WTC11 (cell line): ENCODE measurements around the gene WNT6. TPM values are rescaled to one million over a fixed set of nuclear protein-coding genes. Genes with fewer than 3 reads are reported as not detected.

Source experiments
- ATAC-seq: fragments of 200-7000 bp; cut with Tn5 transposase; 2 replicates; pipeline ENCODE4 v1.10.0; 2021; ENCODE audit warnings: mild to moderate bottlenecking, moderate library complexity
- CTCF ChIA-PET: fragments of 300-600 bp; sonication (Branson Sonifier 250); formaldehyde crosslinking; loops from one replicate; lab custom pipeline; 2021; ENCODE audit warnings: antibody characterized with exemption; lab: Charles Lee
- POLR2A ChIA-PET: fragments of 350-600 bp; sonication (Branson Sonifier 250); formaldehyde crosslinking; loops from one replicate; lab custom pipeline; 2021; ENCODE audit warnings: antibody characterized with exemption; lab: Charles Lee
- DNase-seq: peaks from one replicate; pipeline ENCODE4 v3.0.0; 2021; ENCODE audit warnings: low spot score
- H3K27ac Mint-ChIP-seq: 2 replicates; pipeline ENCODE4 v1.8.0; 2021; ENCODE audit warnings: mixed read lengths
- H3K27me3 Mint-ChIP-seq: 2 replicates; pipeline ENCODE4 v1.8.0; 2021; ENCODE audit warnings: low read depth, mild to moderate bottlenecking, moderate library complexity, mixed read lengths
- H3K36me3 Mint-ChIP-seq: 2 replicates; pipeline ENCODE4 v1.8.0; 2021; ENCODE audit warnings: mixed read lengths
- H3K4me1 Mint-ChIP-seq: 2 replicates; pipeline ENCODE4 v1.8.0; 2022; ENCODE audit warnings: mixed read lengths
- H3K4me3 Mint-ChIP-seq: 2 replicates; pipeline ENCODE4 v1.8.0; 2021; ENCODE audit warnings: mild to moderate bottlenecking, moderate library complexity, mixed read lengths
- H3K9me3 Mint-ChIP-seq: 2 replicates; pipeline ENCODE4 v1.8.0; 2021; ENCODE audit warnings: mixed read lengths
- FOXP1 ChIP-seq: sonication (generic); formaldehyde crosslinking; IDR thresholded peaks from 2 replicates; pipeline ENCODE4 v1.8.0; 2022; ENCODE audit warnings: missing genetic modification reagents, mild to moderate bottlenecking, moderate library complexity, borderline replicate concordance
- GABPB1 ChIP-seq: sonication (generic); formaldehyde crosslinking; IDR thresholded peaks from 2 replicates; pipeline ENCODE4 v1.8.1; 2023; ENCODE audit warnings: mild to moderate bottlenecking, missing genetic modification reagents
- GRHL2 ChIP-seq: fragments of 250-450 bp; sonication (Bioruptor Pico); IDR thresholded peaks from 2 replicates; pipeline ENCODE4 v1.8.0; 2022; ENCODE audit warnings: mild to moderate bottlenecking, moderate library complexity; ENCODE audit not compliant: insufficient replicate concordance, severe bottlenecking
- JAZF1 ChIP-seq: fragments of 250-450 bp; sonication (Bioruptor Pico); IDR thresholded peaks from 2 replicates; pipeline ENCODE4 v1.9.0; 2021; ENCODE audit warnings: moderate library complexity, mild to moderate bottlenecking, inconsistent platforms
- NFYB ChIP-seq: sonication (generic); formaldehyde crosslinking; conservative IDR thresholded peaks from 2 replicates; pipeline ENCODE4 v1.8.0; 2022; ENCODE audit warnings: low read depth, missing genetic modification reagents
- RORB ChIP-seq: fragments of 250-450 bp; sonication (Bioruptor Pico); IDR thresholded peaks from 2 replicates; pipeline ENCODE4 v1.9.0; 2021; ENCODE audit warnings: mild to moderate bottlenecking
- SOX15 ChIP-seq: fragments of 250-450 bp; sonication (Bioruptor Pico); IDR thresholded peaks from 2 replicates; pipeline ENCODE4 v1.9.0; 2021; ENCODE audit warnings: mild to moderate bottlenecking
- SP1 ChIP-seq: sonication (generic); formaldehyde crosslinking; conservative IDR thresholded peaks from 2 replicates; pipeline ENCODE4 v1.8.1; 2022; ENCODE audit warnings: missing genetic modification reagents
- TEAD1 ChIP-seq: sonication (generic); formaldehyde crosslinking; IDR thresholded peaks from 2 replicates; pipeline ENCODE4 v1.8.0; 2022; ENCODE audit warnings: mild to moderate bottlenecking, missing genetic modification reagents
- ZNF121 ChIP-seq: sonication (generic); formaldehyde crosslinking; IDR thresholded peaks from 2 replicates; pipeline ENCODE4 v1.8.0; 2023; ENCODE audit warnings: missing genetic modification reagents
- ZNF219 ChIP-seq: sonication (generic); formaldehyde crosslinking; IDR thresholded peaks from 2 replicates; pipeline ENCODE4 v1.8.0; 2023; ENCODE audit warnings: missing genetic modification reagents, mild to moderate bottlenecking, borderline replicate concordance
- ZNF416 ChIP-seq: fragments of 250-450 bp; sonication (Bioruptor Pico); IDR thresholded peaks from 2 replicates; pipeline ENCODE4 v1.9.0; 2021; ENCODE audit warnings: mild to moderate bottlenecking, inconsistent platforms
- total RNA-seq: library from RNA; stranded (reverse); gene quantifications from 3 replicates; pipeline ENCODE4 v1.2.3, GENCODE V29; 2021
- TF ChIP-seq, protein P1 (sequence below): fragments of 250-450 bp; sonication (Bioruptor Pico); IDR thresholded peaks from 2 replicates; pipeline ENCODE4 v1.9.0; 2021; ENCODE audit warnings: moderate library complexity, mild to moderate bottlenecking, inconsistent platforms, borderline replicate concordance
- TF ChIP-seq, protein P2 (sequence below): fragments of 250-450 bp; sonication (Bioruptor Pico); IDR thresholded peaks from 2 replicates; pipeline ENCODE4 v1.9.0; 2021; ENCODE audit warnings: mild to moderate bottlenecking
- TF ChIP-seq, protein P3 (sequence below): sonication (generic); formaldehyde crosslinking; IDR thresholded peaks from 2 replicates; pipeline ENCODE4 v1.8.1; 2023; ENCODE audit warnings: mild to moderate bottlenecking, missing genetic modification reagents, moderate library complexity
- TF ChIP-seq, protein P4 (sequence below): sonication (generic); formaldehyde crosslinking; IDR thresholded peaks from 2 replicates; pipeline ENCODE4 v1.8.1; 2022; ENCODE audit warnings: mild to moderate bottlenecking, missing genetic modification reagents, moderate library complexity, borderline replicate concordance
- TF ChIP-seq, protein P5 (sequence below): fragments of 200-600 bp; IDR thresholded peaks from 2 replicates; pipeline ENCODE4 v1.8.0; 2022; ENCODE audit warnings: antibody characterized with exemption
- TF ChIP-seq, protein P6 (sequence below): sonication (generic); formaldehyde crosslinking; IDR thresholded peaks from 2 replicates; pipeline ENCODE4 v1.8.1; 2022; ENCODE audit warnings: low read depth, missing genetic modification reagents, borderline replicate concordance
- TF ChIP-seq, protein P7 (sequence below): sonication (generic); formaldehyde crosslinking; IDR thresholded peaks from 2 replicates; pipeline ENCODE4 v1.8.0; 2022; ENCODE audit warnings: mild to moderate bottlenecking, missing genetic modification reagents
- TF ChIP-seq, protein P8 (sequence below): fragments of 250-450 bp; sonication (Bioruptor Pico); IDR thresholded peaks from 2 replicates; pipeline ENCODE4 v2.1.2; 2022; ENCODE audit warnings: mild to moderate bottlenecking, moderate library complexity

Gene WNT6
- total RNA-seq, 1 experiment from 2014 or later, result not detected

DNA sequence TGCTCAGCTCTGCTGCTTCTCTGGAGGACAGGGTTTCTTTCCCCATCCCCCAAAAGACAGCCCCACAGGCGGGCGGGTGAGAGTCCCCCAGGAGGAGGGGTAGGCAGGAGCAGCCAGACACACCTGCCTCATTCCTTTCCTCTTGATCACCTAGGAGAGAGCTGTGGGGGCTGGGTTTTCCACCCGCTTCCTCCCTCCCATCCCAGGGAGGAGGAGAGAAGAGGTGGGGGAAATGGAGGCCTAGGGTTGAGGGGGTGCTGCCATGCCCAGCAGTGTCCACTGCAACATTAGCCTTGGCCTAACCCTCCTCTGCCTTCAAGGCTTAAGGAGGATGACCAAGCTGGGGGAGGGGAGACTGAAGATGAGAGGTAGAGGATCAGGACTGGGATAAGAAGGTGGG lies 35.7 kb downstream of the WNT6 start (continued):
- TF ChIP-seq, protein P1, sequence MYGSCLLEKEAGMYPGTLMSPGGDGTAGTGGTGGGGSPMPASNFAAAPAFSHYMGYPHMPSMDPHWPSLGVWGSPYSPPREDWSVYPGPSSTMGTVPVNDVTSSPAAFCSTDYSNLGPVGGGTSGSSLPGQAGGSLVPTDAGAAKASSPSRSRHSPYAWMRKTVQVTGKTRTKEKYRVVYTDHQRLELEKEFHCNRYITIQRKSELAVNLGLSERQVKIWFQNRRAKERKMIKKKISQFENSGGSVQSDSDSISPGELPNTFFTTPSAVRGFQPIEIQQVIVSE, result no peak
- no peak for TF ChIP-seq RORB (CRISPR knock-in tag)
- TF ChIP-seq SP1, result no peak
- TF ChIP-seq, protein P2, sequence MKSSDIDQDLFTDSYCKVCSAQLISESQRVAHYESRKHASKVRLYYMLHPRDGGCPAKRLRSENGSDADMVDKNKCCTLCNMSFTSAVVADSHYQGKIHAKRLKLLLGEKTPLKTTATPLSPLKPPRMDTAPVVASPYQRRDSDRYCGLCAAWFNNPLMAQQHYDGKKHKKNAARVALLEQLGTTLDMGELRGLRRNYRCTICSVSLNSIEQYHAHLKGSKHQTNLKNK (CRISPR knock-in tag), result no peak
- no peak for TF ChIP-seq SOX15

DNA sequence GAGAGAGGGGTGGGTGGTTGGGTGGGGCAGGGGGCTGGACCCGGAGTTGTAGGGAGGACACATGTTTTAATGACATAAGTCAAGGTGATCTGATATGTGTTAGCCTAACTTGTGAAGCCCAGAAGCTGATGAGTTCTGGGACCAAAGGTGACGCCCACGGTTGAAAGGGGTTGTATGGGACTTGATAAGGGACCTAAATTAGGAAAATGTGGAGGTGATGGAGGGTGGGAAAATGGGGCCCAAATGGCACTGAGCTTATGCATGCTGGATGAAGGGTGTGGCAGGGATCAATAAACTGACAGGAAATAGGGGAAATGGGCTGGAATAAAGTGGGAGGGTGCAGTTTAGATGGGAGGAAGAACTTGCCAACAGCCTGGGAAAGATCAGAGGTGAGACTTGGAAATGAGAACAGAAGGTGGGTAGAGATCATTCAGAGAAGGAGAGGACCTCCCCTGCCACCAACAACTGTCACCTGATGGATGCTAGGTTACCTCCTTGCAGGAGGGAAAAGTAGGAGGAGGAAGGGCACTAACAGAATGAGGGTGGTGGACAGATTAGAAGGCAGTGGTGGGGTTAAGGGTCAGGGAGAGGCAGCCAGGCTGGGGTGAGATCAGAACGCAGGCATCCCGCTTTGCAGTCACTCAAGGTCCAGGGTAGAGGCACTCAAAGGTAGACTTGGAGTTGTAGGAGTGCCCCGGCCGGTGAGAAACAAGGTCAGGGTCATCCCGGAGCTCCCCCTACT lies 36.3 kb downstream of the WNT6 start:
- CTCF ChIA-PET, result interaction anchor here (0.6 to 9.5 kb wide), 10 partner anchors 9 to 458 kb away, joined by 3 to 422 read pairs (median 17); partner anchors contain the start of gene WNT10A
- ATAC-seq (no peak), DNase-seq (no peak)
- Mint-ChIP-seq H3K4me1 (peaks cover 24% of the 10 kb centered on the region), H3K27me3 (peaks cover 100% of the 10 kb centered on the region), H3K27ac (no peak overlapping the region), H3K36me3 (no peaks in the 10 kb centered on the region), H3K9me3 (no peaks in the 10 kb centered on the region), H3K4me3 (peak overlapping the region; percentile 14; the same call in 1 of the 2 replicates)
- TF ChIP-seq NFYB (no peak), ZNF416 (CRISPR knock-in tag) (no peak), ZNF121 (no peak), GABPB1 (no peak), TEAD1 (CRISPR knock-in tag) (no peak), ZNF219 (CRISPR knock-in tag) (no peak), FOXP1 (CRISPR knock-in tag) (no peak), JAZF1 (CRISPR knock-in tag) (no peak), GRHL2 (CRISPR knock-in tag) (no peak)
- TF ChIP-seq, protein P3, sequence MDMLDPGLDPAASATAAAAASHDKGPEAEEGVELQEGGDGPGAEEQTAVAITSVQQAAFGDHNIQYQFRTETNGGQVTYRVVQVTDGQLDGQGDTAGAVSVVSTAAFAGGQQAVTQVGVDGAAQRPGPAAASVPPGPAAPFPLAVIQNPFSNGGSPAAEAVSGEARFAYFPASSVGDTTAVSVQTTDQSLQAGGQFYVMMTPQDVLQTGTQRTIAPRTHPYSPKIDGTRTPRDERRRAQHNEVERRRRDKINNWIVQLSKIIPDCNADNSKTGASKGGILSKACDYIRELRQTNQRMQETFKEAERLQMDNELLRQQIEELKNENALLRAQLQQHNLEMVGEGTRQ (CRISPR knock-in tag), result no peak
- TF ChIP-seq, protein P4, sequence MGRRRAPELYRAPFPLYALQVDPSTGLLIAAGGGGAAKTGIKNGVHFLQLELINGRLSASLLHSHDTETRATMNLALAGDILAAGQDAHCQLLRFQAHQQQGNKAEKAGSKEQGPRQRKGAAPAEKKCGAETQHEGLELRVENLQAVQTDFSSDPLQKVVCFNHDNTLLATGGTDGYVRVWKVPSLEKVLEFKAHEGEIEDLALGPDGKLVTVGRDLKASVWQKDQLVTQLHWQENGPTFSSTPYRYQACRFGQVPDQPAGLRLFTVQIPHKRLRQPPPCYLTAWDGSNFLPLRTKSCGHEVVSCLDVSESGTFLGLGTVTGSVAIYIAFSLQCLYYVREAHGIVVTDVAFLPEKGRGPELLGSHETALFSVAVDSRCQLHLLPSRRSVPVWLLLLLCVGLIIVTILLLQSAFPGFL (CRISPR knock-in tag), result no peak
- TF ChIP-seq, protein P5, sequence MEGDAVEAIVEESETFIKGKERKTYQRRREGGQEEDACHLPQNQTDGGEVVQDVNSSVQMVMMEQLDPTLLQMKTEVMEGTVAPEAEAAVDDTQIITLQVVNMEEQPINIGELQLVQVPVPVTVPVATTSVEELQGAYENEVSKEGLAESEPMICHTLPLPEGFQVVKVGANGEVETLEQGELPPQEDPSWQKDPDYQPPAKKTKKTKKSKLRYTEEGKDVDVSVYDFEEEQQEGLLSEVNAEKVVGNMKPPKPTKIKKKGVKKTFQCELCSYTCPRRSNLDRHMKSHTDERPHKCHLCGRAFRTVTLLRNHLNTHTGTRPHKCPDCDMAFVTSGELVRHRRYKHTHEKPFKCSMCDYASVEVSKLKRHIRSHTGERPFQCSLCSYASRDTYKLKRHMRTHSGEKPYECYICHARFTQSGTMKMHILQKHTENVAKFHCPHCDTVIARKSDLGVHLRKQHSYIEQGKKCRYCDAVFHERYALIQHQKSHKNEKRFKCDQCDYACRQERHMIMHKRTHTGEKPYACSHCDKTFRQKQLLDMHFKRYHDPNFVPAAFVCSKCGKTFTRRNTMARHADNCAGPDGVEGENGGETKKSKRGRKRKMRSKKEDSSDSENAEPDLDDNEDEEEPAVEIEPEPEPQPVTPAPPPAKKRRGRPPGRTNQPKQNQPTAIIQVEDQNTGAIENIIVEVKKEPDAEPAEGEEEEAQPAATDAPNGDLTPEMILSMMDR, result no peak
- TF ChIP-seq, protein P6, sequence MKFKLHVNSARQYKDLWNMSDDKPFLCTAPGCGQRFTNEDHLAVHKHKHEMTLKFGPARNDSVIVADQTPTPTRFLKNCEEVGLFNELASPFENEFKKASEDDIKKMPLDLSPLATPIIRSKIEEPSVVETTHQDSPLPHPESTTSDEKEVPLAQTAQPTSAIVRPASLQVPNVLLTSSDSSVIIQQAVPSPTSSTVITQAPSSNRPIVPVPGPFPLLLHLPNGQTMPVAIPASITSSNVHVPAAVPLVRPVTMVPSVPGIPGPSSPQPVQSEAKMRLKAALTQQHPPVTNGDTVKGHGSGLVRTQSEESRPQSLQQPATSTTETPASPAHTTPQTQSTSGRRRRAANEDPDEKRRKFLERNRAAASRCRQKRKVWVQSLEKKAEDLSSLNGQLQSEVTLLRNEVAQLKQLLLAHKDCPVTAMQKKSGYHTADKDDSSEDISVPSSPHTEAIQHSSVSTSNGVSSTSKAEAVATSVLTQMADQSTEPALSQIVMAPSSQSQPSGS (CRISPR knock-in tag), result no peak
- TF ChIP-seq, protein P7, sequence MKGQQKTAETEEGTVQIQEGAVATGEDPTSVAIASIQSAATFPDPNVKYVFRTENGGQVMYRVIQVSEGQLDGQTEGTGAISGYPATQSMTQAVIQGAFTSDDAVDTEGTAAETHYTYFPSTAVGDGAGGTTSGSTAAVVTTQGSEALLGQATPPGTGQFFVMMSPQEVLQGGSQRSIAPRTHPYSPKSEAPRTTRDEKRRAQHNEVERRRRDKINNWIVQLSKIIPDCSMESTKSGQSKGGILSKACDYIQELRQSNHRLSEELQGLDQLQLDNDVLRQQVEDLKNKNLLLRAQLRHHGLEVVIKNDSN, result no peak
- TF ChIP-seq, protein P8, sequence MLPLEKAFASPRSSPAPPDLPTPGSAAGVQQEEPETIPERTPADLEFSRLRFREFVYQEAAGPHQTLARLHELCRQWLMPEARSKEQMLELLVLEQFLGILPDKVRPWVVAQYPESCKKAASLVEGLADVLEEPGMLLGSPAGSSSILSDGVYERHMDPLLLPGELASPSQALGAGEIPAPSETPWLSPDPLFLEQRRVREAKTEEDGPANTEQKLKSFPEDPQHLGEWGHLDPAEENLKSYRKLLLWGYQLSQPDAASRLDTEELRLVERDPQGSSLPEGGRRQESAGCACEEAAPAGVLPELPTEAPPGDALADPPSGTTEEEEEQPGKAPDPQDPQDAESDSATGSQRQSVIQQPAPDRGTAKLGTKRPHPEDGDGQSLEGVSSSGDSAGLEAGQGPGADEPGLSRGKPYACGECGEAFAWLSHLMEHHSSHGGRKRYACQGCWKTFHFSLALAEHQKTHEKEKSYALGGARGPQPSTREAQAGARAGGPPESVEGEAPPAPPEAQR (CRISPR knock-in tag), result no peak
- POLR2A ChIA-PET, result interaction anchor here (0.6 to 1.0 kb wide), 2 partner anchors 13 to 30 kb away, joined by 3 read pairs; no protein-coding TSS in a partner anchor
